ENCODE results near the gene RBBP4. TPM values are rescaled to one million over a fixed set of nuclear protein-coding genes. Genes with fewer than 3 reads are reported as not detected.
A peak's percentile ranks its signal among the peaks of the same experiment; 100 is the strongest.

The RBBP4 gene
- total RNA-seq, 2 donors from 2014 or later: 521 to 678 TPM

GRCh38 chr1:32728413-32729077 is 77.5 kb downstream of the RBBP4 start:
- H3K36me3 ChIP-seq (ENCODE audit: control insufficient read depth, insufficient read depth, low read length): no peaks in the 10 kb centered on the region

DNA sequence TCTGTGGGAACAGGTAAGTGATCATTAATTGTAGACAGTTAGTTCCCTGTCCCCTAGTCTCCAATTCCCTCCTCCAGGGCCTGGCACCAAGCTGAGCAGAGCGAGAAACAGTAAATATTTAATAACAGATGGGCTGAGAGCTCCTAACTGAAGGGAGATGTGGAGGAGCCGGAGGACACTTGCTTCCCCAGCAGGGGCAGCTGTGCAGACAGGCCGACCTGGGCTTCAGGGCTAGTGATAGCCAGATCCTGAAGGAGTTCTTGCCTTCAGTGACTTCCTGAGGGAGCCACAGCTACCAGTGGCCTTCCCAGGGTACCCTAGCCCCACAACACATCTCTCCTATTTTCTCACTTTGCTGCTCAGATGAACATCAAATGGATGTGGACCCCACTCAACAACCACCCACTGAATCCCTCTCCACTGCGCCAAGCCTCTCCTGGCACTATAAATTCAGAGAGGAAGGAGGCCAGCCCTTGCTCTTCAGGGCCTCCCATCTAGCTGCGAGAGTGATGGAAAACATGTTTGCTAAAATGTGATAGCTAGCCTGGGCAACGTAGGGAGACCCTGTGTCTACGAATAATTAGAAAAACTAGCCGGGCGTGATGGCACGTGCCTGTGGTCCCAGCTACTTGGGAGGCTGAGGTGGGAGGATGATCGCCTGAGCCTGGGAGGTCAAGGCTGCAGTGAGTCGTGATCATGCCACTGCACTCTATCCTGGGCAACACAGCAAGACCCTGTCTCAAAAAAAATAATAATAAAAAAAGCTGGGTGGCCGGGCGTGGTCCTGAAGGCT is 78.4 kb downstream of the RBBP4 start:
- Mint-ChIP-seq H3K27ac (no peak overlapping the region), H3K27me3 (ENCODE audit: insufficient read depth) (peaks cover 4% of the 10 kb centered on the region), H3K9me3 (no peaks in the 10 kb centered on the region), H3K36me3 (ENCODE audit: low read depth) (no peaks in the 10 kb centered on the region), H3K4me3 (no peak overlapping the region), H3K4me1 (peaks cover 29% of the 10 kb centered on the region)
- Histone ChIP-seq H3K4me3 (ENCODE audit: low read length) (no peak overlapping the region), H3K9ac (ENCODE audit: extremely low read depth, low read length, poor library complexity, severe bottlenecking) (no peak overlapping the region), H3K27me3 (ENCODE audit: control insufficient read depth, insufficient read depth, low read length, poor library complexity, severe bottlenecking) (no peaks in the 10 kb centered on the region), H3K27ac (ENCODE audit: low read depth, low read length) (no peak overlapping the region), H3K36me3 (ENCODE audit: control insufficient read depth, insufficient read depth, low read length) (no peaks in the 10 kb centered on the region), H3K4me1 (ENCODE audit: control insufficient read depth, insufficient read depth, low read length) (peaks cover 13% of the 10 kb centered on the region), H3K9me3 (ENCODE audit: control insufficient read depth, low read length) (no peaks in the 10 kb centered on the region)
- 88 to 91% methylated on average over 14 of the region's 14 CpGs for WGBS, 2 experiments (ENCODE audit: insufficient coverage in 1 of 2, insufficient read length in 1 of 2)
- no peak for DNase-seq
- TF ChIP-seq, protein P1, sequence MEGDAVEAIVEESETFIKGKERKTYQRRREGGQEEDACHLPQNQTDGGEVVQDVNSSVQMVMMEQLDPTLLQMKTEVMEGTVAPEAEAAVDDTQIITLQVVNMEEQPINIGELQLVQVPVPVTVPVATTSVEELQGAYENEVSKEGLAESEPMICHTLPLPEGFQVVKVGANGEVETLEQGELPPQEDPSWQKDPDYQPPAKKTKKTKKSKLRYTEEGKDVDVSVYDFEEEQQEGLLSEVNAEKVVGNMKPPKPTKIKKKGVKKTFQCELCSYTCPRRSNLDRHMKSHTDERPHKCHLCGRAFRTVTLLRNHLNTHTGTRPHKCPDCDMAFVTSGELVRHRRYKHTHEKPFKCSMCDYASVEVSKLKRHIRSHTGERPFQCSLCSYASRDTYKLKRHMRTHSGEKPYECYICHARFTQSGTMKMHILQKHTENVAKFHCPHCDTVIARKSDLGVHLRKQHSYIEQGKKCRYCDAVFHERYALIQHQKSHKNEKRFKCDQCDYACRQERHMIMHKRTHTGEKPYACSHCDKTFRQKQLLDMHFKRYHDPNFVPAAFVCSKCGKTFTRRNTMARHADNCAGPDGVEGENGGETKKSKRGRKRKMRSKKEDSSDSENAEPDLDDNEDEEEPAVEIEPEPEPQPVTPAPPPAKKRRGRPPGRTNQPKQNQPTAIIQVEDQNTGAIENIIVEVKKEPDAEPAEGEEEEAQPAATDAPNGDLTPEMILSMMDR (conservative IDR thresholded peaks at IDR 0.05): peak; percentile 45

More at GRCh38 chr1:32728413-32729077, 77.5 kb downstream of the RBBP4 start:
- Mint-ChIP-seq H3K4me3 (no peak overlapping the region), H3K27me3 (ENCODE audit: insufficient read depth) (peaks cover 4% of the 10 kb centered on the region), H3K36me3 (ENCODE audit: low read depth) (no peaks in the 10 kb centered on the region), H3K9me3 (no peaks in the 10 kb centered on the region), H3K27ac (no peak overlapping the region), H3K4me1 (peaks cover 24% of the 10 kb centered on the region)
- Histone ChIP-seq H3K4me3 (ENCODE audit: low read length) (no peak overlapping the region), H3K9ac (ENCODE audit: extremely low read depth, low read length, poor library complexity, severe bottlenecking) (no peak overlapping the region), H3K4me1 (ENCODE audit: control insufficient read depth, insufficient read depth, low read length) (peaks cover 9% of the 10 kb centered on the region), H3K27ac (ENCODE audit: low read depth, low read length) (no peak overlapping the region), H3K27me3 (ENCODE audit: control insufficient read depth, insufficient read depth, low read length, poor library complexity, severe bottlenecking) (no peaks in the 10 kb centered on the region), H3K9me3 (ENCODE audit: control insufficient read depth, low read length) (no peaks in the 10 kb centered on the region)
- TF ChIP-seq, protein P1 (conservative IDR thresholded peaks at IDR 0.05): no peak
- DNase-seq: no peak
- 89 to 99% methylated on average over 6 to 7 of the region's 7 CpGs for WGBS, 2 experiments (ENCODE audit: insufficient coverage in 1 of 2, insufficient read length in 1 of 2)

- Histone ChIP-seq H3K27me3 (ENCODE audit: control insufficient read depth, insufficient read depth, low read length, poor library complexity, severe bottlenecking) (no peaks in the 10 kb centered on the region), H3K9me3 (ENCODE audit: control insufficient read depth, low read length) (no peaks in the 10 kb centered on the region), H3K27ac (ENCODE audit: low read depth, low read length) (peak overlapping the region; percentile 78), H3K4me3 (ENCODE audit: low read length) (no peak overlapping the region), H3K9ac (ENCODE audit: extremely low read depth, low read length, poor library complexity, severe bottlenecking) (peak overlapping the region; percentile 30), H3K4me1 (ENCODE audit: control insufficient read depth, insufficient read depth, low read length) (peaks cover 12% of the 10 kb centered on the region), H3K36me3 (ENCODE audit: control insufficient read depth, insufficient read depth, low read length) (no peaks in the 10 kb centered on the region)
- Mint-ChIP-seq H3K36me3 (ENCODE audit: low read depth) (no peaks in the 10 kb centered on the region), H3K9me3 (no peaks in the 10 kb centered on the region), H3K27ac (no peak overlapping the region), H3K4me3 (no peak overlapping the region), H3K4me1 (peaks cover 28% of the 10 kb centered on the region), H3K27me3 (ENCODE audit: insufficient read depth) (peaks cover 5% of the 10 kb centered on the region)
- peak; percentile 72 for DNase-seq
- TF ChIP-seq, protein P1 (conservative IDR thresholded peaks at IDR 0.05): no peak
- 58 to 78% methylated on average over 3 to 9 of the region's 9 CpGs for WGBS, 2 experiments (ENCODE audit: insufficient coverage in 1 of 2, insufficient read length in 1 of 2)
These were observed 82.7 kb downstream of the RBBP4 start for GRCh38 chr1:32733582-32734321.

Data from endodermal cell (in vitro differentiated cells).